Endothelial cell (in vitro differentiated cells): ENCODE results near the gene KLF3. TPM values are rescaled to one million over a fixed set of nuclear protein-coding genes. Genes with fewer than 3 reads are reported as not detected.
"Not testable (repeated sequence)": the region's sequence is repeated elsewhere in the genome, so short reads cannot be mapped to it uniquely, and the experiment has no call there.

Experiments
- DNase-seq: peaks from one replicate; pipeline ENCODE4 v3.0.0; 2021; ENCODE audit warnings: low spot score
- H3K27ac Mint-ChIP-seq: one replicate; pipeline ENCODE4 v1.8.0; 2021; ENCODE audit warnings: mixed read lengths, inconsistent platforms; ENCODE audit not compliant: unreplicated experiment
- H3K27me3 Mint-ChIP-seq: one replicate; pipeline ENCODE4 v1.8.0; 2021; ENCODE audit warnings: mild to moderate bottlenecking, moderate library complexity, mixed read lengths, inconsistent platforms; ENCODE audit not compliant: unreplicated experiment
- H3K36me3 Mint-ChIP-seq: one replicate; pipeline ENCODE4 v1.8.0; 2021; ENCODE audit warnings: mild to moderate bottlenecking, low read depth, mixed read lengths, inconsistent platforms; ENCODE audit not compliant: unreplicated experiment
- H3K4me1 Mint-ChIP-seq: one replicate; pipeline ENCODE4 v1.8.0; 2021; ENCODE audit warnings: mild to moderate bottlenecking, mixed read lengths, inconsistent platforms; ENCODE audit not compliant: unreplicated experiment
- H3K4me3 Mint-ChIP-seq: one replicate; pipeline ENCODE4 v1.8.0; 2021; ENCODE audit warnings: mild to moderate bottlenecking, mixed read lengths, inconsistent platforms; ENCODE audit not compliant: unreplicated experiment
- H3K9me3 Mint-ChIP-seq: one replicate; pipeline ENCODE4 v1.8.0; 2021; ENCODE audit warnings: mixed read lengths, inconsistent platforms; ENCODE audit not compliant: unreplicated experiment
- CTCF ChIP-seq: fragments of 200-600 bp; sonication (generic); IDR thresholded peaks from one replicate; pipeline ENCODE4 v1.5.0; 2021; ENCODE audit warnings: antibody characterized with exemption; ENCODE audit not compliant: unreplicated experiment
- total RNA-seq: library from RNA; stranded (reverse); fragmentation: NEBNext Ultra II Directional; extraction: Animal tissue kit (Norgen Biotek cat#: 25700); gene quantifications from one replicate; pipeline ENCODE4 v1.2.1, GENCODE V29; 2021; ENCODE audit not compliant: unreplicated experiment

The KLF3 gene
- total RNA-seq, 1 donor from 2014 or later, result 73.4 TPM

DNA sequence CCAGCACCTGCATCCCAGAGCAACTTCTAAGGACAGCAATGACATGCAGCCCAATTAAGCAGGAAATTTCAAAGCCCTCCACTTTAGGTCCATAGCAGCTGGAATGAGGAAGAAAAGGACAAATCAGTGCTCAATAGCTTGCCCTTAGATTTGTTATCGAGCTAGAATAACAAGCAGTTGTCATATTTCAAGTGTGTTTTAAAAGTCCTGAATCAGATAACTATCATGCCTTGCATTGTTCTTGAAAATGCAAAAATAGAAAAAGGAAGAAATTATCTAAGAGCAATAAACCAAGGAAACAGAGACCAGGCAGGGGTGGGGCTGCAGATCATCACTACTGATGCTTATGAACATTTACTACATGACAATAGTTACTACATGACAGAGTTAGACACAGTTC lies 43.9 kb upstream of the KLF3 start:
- Mint-ChIP-seq H3K9me3 (no peaks in the 10 kb centered on the region), H3K4me3 (no peak overlapping the region), H3K27me3 (no peaks in the 10 kb centered on the region), H3K27ac (no peak overlapping the region), H3K36me3 (no peaks in the 10 kb centered on the region), H3K4me1 (peaks cover 7% of the 10 kb centered on the region)
- TF ChIP-seq CTCF, result no peak
- no peak for DNase-seq

DNA sequence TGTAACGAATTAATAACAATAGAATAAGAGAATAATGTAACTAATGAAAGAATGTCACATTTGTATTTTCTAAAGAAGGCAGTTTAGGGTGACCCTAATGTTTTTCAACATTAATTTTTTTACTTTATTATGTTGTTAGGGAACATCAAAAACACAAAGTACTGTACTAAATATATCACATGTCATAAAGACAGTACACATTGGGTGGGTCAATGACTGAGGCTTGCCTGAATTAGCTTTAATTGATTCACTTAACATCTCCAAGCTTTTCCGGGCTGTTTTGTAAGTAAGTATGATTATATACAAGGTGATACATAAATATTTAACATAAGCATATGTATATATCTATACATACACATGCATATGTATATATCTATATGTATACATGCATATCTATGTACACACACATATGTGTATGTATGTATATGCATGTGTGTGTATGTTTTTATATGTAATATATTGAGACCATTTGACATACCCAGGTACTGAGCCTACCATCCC lies 43.4 kb upstream of the KLF3 start:
- Mint-ChIP-seq H3K27me3 (no peaks in the 10 kb centered on the region), H3K9me3 (no peaks in the 10 kb centered on the region), H3K4me1 (peaks cover 10% of the 10 kb centered on the region), H3K27ac (no peak overlapping the region), H3K4me3 (no peak overlapping the region), H3K36me3 (no peaks in the 10 kb centered on the region)
- TF ChIP-seq CTCF, result no peak
- no peak for DNase-seq

DNA sequence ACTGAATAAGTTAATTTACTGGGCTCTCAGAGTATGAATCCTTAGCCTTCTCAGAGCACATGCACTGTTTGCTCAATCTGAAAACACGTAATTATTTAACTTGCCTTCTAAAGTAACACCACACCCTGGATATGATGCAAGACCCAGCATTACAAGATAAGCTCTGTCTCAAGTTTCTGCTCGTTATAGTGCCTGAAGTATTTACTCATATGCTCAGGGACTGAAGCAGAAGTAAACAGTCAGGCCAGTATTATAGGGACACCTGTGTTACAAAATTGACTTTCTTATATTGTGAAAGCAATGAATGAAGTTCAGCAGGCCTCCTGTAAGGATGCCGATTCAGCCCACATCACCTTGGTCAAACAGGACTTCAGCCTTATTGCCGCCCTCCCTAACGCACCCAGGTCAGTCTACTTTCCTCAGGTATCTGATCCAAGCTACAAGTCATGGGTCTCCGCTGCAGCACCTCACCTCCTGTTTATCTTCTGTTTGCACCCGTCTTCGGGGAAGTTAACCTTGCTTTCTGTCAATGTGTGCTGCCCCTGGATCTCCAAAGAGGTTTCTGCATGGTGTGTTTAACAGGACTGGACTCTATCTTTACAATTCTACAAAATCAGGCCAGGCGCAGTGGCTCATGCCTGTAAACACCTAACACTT lies 42.8 kb upstream of the KLF3 start:
- no peak overlapping the region for H3K27ac Mint-ChIP-seq
- no peaks in the 10 kb centered on the region for H3K9me3 Mint-ChIP-seq
- no peak for DNase-seq
- no peak for TF ChIP-seq CTCF
- H3K4me1 Mint-ChIP-seq, result peaks cover 7% of the 10 kb centered on the region
- H3K4me3 Mint-ChIP-seq, result no peak overlapping the region
- no peaks in the 10 kb centered on the region for H3K36me3 Mint-ChIP-seq
- no peaks in the 10 kb centered on the region for H3K27me3 Mint-ChIP-seq

DNA sequence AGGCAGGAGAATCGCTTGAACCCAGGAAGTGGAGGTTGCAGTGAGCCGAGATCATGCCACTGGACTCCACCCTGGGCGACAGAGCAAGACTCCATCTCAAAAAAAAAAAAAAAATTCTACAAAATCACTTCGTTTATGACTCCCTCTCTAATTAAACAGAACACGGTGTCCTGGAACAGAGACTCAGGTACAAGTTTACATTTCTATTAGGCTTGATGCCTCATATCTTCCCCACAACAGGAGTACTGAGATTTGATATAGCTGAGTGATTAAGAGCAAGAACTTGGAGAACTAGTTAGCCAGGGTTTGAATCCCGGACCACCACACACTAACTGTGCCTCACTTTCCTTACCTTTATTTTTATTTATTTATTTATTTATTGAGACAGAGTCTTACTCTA lies 42.2 kb upstream of the KLF3 start:
- TF ChIP-seq CTCF, result no peak

DNA sequence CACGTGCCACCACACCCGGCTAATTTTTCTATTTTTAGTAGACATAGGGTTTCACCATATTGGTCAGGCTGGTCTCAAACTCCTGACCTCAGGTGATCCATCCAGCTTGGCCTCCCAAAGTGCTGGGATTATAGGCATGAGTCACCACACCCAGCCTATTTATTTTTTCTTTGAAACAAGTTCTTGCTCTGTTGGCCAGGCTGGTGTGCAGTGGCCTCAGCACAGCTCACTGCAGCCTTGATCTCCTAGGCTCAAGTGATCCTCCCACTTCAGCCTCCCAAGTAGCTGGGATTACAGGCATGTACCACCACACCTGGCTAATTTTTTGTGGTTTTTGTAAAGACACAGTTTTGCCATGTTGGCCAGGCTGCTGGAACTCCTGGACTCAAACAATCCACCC lies 41.7 kb upstream of the KLF3 start:
- not testable (repeated sequence) for H3K4me1 Mint-ChIP-seq, H3K9me3 Mint-ChIP-seq, H3K27me3 Mint-ChIP-seq, DNase-seq, H3K36me3 Mint-ChIP-seq, H3K4me3 Mint-ChIP-seq, H3K27ac Mint-ChIP-seq

More for the DNA sequence above, 42.2 kb upstream of the KLF3 start:
- Mint-ChIP-seq H3K4me3 (no peak overlapping the region), H3K4me1 (peaks cover 7% of the 10 kb centered on the region), H3K9me3 (no peaks in the 10 kb centered on the region), H3K27me3 (no peaks in the 10 kb centered on the region), H3K27ac (no peak overlapping the region), H3K36me3 (no peaks in the 10 kb centered on the region)
- no peak for DNase-seq
